GM21619 (cell line): ENCODE data around the gene CDC23.
"Not testable (repeated sequence)": the region's sequence is repeated elsewhere in the genome, so short reads cannot be mapped to it uniquely, and the experiment has no call there.

Source experiments
- ATAC-seq: cut with Tn5 transposase; IDR thresholded peaks from one replicate; pipeline ENCODE4 v1.9.1; 2021; ENCODE audit not compliant: unreplicated experiment

CDC23 gene, protein sequence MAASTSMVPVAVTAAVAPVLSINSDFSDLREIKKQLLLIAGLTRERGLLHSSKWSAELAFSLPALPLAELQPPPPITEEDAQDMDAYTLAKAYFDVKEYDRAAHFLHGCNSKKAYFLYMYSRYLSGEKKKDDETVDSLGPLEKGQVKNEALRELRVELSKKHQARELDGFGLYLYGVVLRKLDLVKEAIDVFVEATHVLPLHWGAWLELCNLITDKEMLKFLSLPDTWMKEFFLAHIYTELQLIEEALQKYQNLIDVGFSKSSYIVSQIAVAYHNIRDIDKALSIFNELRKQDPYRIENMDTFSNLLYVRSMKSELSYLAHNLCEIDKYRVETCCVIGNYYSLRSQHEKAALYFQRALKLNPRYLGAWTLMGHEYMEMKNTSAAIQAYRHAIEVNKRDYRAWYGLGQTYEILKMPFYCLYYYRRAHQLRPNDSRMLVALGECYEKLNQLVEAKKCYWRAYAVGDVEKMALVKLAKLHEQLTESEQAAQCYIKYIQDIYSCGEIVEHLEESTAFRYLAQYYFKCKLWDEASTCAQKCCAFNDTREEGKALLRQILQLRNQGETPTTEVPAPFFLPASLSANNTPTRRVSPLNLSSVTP

DNA sequence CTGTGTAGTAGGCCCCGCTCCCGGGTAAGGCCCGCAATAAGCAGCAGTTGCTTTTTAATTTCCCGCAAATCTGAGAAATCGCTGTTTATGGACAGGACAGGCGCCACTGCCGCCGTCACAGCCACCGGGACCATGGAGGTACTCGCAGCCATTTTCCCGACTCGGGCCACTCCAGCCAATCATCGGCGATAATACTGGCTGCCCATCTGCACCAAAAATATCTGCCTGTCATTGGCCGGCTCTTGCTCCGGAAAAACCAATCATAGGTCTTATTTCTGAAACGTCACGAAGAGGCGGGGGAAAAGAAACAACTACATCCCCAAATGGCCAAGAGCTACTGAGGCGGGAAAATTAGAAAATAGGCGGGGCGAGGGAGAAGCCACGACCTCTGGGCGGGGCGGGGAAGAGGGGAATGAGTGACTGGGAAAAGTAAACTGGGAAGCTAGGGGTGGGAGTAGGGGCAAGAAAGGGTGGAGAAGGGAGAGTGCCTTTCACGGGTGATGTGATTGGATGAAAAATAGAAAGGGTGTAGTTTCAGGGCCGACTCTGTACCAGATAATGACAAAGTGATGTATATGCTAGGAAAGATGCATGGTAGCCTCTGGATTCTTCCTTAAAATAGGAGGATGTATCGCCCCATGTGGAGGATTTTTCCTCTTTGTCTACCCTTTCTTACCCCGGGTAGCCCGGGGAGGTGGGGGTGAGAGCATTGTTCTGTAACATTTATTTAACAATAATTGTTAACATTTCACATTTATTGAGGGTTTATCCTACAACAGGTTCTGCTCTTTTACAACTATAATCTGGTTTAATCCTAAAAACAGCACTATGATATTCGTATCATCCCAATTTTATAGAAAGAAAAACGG lies at the start of gene CDC23:
Gene CDC23, minus strand, starts transcription at position 163 of the 869 bp plus-strand sequence. Its CDS starts 11 bp downstream, at position 152.
- ATAC-seq, result peak; percentile 95

DNA sequence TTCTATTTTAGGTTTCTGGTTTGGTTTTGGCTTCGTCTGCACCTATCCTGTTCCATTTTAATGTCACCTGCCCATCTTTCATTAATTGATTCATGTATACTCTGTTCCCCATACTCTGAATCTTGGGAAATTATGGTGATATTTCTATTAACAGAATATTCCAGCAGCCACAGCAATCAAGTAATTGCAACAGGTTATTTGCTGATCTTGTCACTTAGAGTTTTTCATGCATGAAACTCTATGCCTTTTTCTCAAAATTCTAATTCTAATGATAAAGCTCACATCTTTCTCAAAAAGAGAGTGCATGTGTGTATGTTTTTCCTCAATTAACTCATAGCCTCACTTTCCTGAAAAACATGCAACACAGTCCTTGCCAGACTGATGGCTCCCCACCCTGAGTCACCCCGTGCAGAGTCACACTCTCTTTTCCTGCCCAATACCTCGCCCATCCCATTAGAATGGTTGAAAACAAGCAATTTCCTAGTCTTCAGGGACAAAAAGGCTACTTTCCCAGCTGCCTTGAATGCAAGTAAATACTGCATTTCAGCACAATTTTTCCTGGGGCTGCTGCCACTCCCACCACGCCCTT lies 45.7 kb upstream of the CDC23 start:
- no peak for ATAC-seq

DNA sequence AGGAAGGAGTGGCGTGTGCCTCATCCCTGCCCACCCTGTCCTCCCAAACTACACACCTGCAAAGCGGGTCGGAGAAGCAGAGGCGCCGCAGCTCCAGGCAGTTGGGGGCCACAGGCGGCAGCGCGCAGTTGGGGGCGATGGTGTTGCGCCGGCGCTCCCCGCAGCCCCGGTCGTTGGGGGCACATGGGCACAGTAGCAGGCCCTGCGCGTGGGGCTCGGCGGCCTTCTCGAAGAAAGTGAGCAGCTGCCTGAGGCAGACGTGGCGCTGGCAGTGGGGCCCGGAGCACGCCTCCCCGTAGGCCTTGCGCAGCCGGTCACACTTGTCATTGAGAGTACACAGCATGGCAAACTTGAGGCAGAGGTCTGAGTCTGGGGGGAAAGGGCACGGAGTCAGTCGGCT lies 44.5 kb upstream of the CDC23 start:
- no peak for ATAC-seq

DNA sequence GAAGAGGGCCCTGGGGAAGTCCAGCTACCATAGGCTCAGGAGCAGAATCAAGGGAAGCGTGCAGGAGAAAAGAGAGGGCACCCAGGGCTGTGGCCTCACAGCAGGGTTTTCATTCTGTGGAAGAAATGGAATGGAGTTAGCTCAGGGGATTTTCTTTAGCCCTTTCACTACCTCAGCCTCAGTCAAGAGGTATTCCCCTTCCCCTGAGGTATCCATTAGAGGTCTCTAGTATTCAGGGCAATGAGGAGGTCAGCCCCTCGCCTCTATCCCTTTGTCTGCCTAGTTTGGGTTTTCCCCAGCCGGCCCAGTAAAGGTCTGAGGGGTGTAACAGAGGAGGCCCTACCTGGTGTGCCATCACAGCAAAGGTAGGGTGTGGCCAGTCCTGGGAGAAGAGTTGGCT lies 39.8 kb upstream of the CDC23 start:
- no peak for ATAC-seq

DNA sequence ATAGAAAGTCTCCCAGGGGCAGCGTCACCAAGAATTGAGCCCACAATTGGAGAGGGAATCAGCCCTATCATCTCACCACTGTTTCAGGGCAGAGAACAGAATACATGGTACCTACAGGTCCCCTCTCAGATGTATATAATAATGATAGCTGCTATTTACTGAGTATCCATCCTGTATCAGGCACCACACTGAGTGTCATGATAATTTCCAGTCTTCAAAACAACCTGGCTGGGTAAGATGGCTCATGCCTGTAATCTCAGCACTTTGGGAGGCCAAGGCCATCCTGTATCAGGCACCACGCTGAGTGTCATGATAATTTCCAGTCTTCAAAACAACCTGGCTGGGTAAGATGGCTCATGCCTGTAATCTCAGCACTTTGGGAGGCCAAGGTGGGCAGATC lies 34.7 kb upstream of the CDC23 start:
- ATAC-seq, result not testable (repeated sequence)

DNA sequence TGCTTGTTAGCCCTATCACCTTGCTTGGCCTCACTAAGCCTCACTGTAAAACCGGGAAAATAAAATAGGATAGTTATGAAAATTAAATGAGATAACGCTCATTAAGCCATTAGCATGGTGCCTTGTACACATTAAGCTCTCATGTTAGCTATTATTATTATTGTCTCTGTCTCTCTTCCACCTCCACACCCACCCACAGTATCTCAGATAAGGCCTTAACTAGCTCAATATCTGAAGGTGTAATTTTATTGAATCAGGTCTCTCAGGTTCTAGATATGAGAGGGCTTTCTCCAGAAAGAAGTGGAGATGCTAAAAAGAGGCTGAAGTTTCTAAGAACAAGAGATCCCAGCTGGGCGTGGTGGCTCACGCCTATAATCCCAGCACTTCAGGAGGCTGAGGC lies 33.7 kb upstream of the CDC23 start:
- ATAC-seq, result no peak

DNA sequence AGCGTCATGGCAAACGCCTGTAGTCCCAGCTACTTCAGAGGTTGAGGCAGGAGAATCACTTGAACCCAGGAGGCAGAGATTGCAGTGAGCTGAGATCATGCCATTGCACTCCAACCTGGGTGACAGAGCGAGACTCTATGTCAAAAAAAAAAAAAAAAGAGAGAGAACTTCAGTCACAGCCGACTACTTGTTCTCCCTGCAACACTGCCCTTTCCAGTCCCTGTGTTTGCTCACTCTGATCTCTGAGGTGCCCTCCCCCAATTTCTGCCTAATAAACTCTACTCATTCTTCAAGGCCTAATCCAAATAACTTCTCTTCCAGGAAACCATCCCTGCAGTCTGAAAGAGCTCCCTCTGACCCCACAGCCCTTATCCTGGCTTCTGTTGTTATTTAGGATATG lies 33.2 kb upstream of the CDC23 start:
- ATAC-seq, result no peak

DNA sequence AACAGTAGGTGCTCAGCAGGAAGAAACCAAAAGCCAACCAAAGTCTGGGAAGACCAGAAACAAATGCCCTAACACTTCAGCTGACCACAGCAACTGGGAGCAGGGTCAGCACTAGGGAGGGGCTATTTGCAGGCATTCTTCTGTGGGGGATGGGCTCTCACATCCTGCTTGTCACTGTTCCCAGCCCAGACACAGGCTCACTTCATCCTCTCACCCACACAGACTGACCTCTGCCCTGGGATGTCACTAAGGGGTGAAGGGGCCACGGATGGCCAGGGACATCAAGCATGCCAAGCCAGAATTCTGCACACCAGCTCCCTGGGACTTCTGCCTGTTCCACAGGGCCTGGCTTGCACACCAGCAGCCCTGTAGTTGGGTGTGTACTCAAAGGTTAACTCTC lies 32.6 kb upstream of the CDC23 start:
- ATAC-seq, result no peak

DNA sequence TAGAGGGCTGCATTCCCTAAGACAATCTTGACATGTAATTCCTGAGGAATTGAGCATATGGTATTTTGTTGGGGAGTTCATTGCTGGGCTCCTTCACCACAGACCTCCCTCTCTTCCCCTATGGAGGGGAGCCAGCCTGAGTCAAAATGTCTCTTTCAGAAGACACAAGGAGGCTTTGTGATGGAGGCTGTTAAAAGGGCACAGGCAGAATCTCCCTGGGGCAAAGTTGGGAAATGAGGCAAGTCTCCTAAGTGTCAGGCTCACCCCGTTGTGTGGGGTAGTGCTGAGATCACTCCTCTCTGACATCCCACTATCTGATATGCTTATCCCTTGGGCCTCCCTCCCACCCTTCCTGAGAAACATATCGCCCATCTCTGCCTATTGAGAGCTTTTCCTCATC lies 30.7 kb upstream of the CDC23 start:
- ATAC-seq, result no peak

DNA sequence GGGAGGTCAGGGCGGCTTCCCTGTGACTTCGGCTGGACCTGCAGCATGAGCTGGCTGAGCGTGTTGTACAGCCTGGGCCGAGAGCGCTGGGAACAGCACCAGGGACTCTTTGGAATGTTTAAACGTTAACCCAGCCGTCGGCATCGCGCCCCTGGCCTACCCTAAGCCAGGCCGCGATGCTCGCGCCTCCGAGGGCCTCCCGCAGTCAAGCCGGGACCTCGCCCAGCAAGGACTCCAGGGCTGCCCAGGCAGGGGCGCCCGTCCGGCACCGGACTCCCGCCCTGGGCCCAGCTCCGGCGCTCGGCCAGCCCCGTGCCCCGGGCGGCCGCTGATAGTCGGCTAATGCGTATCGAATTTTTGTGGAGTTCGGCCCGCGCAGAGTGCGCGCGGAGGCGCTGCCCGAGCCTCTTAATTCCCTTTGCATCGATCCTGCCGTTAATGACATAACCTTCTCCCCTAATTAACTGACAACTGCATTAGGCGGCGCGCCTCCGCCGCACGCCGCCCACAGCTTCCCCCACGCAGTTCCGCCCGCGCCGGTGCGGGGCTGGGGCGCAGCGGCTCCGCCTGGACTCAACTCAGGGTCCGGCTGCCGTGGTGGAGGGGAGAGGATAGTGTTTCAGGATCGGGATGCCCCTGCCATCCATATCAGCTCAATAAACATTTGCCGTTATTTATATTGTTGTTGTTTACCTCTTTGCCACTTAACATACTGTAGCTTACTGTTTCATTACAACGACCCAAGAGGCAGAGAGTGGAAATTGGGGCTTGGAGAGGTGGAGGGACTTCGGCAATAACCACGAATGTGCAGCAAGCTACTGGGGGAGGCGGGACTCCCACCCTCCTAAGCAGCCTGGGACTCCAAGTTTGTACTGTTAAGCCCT lies 28.8 kb upstream of the CDC23 start:
- no peak for ATAC-seq

DNA sequence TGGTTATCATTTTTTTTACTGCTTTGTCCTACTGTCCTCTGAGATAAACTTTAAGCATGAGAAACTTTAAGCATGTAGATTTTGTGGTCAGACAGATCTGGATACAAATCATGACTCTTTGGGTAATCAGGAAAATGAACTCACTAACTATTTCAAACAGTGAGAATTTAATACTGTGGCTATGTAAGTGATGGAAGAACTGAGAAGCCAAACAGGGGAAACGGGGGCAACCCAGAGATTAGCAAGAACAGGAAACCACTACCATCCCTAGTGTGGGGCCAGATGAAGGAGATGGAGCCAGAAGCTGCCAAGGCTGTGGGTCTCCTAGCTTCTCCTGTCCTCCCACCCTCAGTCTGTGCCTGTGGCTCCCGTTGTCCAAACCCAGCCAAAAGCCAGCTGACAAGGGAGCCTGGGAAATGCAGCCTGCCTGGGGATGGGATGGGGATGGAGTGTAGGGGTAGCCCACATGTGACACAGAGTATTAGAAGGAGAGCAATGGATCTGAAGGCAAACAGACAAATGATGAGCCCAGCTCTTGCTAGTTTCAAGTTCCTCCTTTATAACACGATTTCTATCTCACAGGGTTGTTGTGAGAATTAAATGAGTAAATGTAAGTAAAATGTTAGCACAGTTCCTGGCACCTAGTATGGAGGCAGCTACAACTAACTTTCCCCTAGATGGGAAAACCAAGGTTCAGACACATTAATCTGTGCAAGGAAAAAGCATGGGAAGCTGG lies 27.7 kb upstream of the CDC23 start:
- no peak for ATAC-seq

DNA sequence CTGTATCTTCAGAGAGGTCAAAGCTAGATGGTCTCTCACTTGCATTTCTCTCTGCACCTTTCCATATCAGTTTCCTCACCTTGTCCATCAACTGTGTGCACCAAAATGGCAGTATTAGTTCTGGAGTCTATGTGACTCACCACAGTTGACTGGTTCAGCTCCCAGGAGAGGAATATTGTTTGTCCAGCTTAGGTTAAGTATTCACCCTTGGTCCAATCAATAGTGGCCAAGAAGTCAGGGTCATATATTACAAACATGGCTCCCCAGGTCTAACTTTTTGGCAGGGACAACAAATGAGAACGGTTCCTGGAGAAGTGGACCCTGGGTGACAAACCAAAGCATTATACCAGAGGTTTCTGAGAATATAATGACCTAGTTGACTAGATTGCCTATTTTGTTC lies 24.9 kb upstream of the CDC23 start:
- ATAC-seq, result no peak

DNA sequence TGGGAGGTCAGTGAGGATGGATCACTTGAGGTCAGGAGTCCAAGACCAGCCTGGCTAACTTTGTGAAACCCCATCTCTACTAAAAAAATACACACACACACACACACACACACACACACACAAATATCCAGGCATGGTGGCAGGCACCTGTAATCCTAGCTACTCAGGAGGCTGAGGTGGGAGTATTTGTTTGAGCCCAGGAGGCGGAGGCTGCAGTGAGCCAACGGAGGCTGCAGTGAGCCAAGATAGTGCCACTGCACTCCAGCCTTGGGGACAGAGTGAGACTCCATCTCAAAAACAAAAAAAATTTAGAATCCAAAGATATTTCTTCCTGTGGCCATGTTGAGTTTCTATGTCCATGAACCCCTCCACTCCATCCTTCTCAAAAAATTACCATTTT lies 21.5 kb upstream of the CDC23 start:
- ATAC-seq, result no peak

DNA sequence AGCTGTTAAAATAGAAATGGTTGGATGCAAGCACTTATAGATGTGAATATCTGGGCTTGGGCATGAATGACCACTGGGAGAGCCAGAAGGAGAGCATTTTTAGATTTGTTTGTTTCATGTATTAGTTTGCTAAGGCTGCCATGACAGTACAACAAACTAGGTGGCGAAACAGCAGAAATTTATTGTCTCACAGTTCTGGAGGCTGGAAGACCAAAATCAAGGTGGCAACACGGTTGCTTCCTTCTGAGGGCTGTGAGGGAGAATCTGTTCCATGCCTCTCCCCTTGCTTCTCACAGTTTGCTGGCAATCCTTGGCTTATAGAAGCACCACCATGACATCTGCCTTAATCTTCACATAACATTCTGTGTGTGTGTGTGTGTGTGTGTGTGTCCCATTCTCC lies 20.2 kb upstream of the CDC23 start:
- no peak for ATAC-seq

DNA sequence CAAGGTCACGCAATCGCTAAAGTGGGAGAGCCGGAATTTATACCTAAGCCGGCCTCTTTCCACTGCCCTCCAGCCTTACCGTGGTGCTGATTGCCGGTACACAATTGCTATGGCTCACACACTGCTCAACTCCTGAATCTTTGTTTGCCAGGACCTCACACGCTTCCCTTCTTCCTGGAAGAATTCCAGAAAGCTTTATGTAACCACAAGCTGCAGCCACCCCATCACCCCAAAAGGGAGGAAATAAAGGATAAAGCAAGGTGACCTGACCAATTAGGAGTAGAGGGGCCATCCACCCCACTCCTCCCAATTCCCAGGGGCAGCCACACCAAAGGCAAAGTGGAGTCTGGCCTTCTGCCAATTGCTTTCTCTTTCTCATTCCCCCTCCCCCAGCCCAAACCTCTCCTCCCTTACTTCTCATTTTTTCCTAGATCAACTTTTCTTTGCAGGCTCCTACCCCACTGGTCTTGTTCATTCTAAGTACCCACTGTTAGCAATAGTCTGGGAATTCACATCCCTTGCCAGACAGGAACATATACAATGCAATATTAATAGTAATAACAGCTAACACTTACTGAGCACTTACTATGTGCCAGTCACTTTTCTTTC lies 18.0 kb upstream of the CDC23 start:
- no peak for ATAC-seq

DNA sequence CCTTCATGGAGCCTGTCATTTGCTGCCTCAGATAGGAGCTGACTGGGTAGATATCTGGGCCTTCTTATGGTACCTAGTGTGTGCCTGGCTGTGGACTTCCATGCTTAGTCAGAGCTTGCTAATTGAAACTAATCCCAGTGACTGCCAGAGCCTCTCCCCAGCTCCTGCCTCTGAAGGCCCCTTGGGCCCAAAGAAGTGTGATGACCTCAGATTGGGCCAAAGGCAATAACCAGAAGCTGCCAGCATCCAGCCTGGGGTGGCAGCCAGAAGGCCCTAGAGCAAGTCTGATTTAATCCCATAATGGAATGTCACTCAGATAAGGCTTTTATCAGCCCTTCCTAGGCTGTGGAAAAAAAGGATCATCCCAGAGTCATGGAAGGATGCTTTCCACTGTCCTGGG lies 17.1 kb upstream of the CDC23 start:
- no peak for ATAC-seq

DNA sequence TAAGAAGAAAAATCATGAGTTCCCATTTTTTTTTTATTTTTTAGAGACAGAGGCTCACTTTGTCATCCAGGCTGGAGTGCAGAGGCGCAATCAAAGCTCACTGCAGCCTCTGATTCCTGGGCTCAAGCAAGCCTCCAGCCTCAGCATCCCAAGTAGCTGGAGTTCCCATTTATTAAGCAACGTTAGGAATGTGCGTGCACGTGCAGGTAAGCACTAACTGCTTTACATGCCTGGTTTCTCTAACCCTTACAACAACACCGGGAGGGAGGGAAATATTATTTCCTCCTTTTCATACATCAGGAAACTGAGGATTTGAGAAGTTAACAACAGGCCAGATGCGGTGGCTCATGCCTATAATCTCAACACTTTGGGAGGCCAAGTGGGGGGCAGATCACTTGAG lies 16.3 kb upstream of the CDC23 start:
- ATAC-seq, result no peak

DNA sequence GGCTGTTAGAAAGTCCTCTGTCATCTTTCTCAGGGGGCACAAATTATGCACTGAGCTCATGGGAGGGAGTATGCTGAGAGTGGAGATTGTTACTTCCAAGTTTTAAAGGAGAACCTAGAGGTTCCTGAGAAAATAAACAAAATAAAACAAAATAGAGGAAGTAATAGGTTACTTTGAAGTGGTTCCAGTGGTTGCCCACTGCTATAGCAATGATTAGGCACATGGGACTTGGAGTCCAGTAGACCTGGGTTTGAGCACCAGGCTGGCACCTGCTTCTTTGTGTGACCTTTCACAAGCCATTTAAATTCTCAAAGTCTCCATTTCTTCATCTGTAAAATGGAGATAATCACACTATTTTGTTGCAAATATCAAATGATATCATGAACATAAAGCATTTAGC lies 13.8 kb upstream of the CDC23 start:
- ATAC-seq, result no peak

DNA sequence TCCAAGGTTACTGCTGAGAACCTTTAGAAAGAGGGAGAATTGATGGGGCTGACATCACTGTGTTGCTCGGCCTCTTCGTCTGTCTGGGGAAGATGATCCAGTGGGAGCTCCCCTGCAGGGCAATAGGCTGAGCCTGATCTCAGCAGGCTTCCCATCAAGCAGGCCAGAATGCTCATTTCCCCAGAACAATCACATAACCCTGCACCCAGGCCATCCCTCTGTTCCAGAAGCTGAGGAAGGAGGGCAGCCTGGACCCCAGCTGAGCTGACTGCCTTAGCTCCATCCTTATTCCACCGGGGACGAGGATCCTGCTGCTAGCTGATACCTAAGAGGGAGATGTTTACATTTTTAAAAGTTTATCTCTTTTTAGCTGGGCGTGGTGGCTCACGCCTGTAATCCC lies 11.6 kb upstream of the CDC23 start:
- ATAC-seq, result no peak
